Measurements from ENCODE around the gene FAM163B.

The FAM163B gene

GRCh38 chr9:133609311-133610098, at the start of gene FAM163B:
TSS of gene FAM163B (minus strand) at chr9:133609389. CDS start at chr9:133580223, 29,166 bp downstream.
- DNase-seq: peak; percentile 83

DNA sequence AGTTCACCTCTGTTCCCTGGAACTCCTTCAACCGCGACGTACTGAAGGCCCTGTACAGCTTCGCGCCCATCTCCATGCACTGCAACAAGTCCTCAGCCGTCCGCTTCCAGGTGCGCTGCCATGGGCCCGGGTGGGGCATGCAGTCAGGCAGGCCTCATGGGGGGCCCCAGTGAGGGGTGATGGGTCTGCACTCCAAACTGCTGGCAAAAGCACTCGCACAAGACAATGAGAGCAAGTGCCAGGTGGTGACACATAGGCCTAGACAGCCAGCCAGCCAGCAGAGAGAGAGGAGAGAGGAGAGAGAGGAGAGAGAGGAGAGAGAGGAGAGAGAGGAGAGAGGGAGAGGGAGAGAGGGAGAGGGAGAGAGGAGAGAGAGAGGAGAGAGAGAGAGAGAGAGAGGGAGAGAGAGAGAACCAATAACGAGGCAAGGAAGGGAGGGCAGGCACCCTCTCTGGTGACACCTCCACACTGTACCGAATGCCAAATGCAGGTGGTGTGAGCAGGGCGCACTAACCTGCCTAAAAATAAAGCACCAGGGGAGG, 48.0 kb upstream of the FAM163B start:
- DNase-seq: no peak

GRCh38 chr9:133656211-133657119, 47.3 kb upstream of the FAM163B start:
- no peak for DNase-seq

DNA sequence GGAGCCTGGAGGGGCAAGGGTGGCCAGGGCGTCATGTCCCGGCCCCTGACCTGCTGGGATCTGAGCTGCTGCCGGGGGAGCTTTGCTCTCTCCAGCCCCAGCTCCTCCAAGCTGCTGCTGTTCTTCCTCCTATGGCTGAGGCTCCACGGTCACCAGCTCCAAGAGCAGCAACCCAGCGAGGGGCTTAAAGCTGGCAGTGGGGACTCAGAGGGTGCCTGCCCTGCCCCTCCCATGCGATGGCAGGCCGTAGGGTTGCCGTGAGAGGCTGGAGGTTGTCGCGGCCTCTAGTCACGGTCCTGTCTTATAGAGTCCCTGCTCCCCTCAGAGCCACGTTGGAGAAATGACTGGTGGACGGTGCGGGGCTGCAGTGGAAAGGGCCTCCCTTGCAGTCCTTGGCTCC, 46.5 kb upstream of the FAM163B start:
- DNase-seq: no peak

GRCh38 chr9:133654736-133655657, 45.8 kb upstream of the FAM163B start:
- DNase-seq: no peak

GRCh38 chr9:133653638-133654037, 44.4 kb upstream of the FAM163B start:
- no peak for DNase-seq

DNA sequence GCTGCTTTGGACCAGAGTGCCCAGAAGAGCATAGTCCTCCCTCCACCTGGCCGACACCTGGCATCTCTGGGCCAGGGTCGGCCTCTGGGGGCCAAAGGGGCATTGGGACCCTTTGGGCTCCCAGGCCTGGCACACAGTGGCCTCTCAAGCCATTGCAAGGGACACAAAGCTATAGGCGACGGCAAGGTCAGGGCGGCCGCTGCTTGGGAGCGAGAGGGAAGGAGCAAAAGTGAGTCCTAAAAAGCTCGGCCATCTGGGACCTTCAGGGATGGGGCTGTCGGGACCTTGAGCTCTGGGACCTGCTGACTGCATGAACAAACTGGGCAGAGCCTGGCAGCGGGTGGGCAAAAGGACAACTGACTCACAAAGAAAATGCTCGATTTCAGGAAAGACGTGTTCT, 40.8 kb upstream of the FAM163B start:
- no peak for DNase-seq

GRCh38 chr9:133649194-133649593, 40.0 kb upstream of the FAM163B start:
- no peak for DNase-seq

DNA sequence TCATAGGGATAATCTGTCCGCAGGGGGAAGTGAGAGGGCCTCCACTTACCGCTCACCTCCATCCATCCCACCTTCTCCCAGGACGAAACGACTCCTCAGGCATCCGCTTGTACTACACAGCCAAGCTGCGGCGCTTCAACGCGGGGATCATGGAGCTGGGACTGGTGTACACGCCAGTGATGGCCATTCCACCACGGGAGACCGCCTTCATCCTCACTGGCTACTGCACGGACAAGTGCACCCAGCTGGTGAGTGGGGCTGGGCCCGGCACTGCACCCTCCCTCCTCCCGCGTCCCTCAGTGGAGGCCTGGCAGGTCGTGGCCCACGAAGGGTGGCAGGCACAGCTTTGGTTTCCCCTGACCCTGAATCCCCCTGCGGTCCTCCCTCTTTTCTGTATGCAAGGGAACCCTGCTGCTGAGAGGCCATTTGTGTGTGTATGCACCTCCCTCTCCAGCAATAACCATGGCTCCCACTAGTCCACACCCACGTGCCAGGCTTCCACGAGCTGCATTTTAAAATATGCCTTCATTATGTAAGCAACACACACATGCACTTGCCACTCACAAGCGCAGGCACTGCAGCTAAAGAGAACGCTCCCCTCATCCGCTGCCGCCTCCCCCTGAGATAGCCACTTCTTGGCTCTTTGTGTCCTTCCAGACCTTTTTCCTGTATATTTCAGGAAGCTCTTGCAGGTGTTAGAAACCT, 38.7 kb upstream of the FAM163B start:
- no peak for DNase-seq

- DNase-seq: no peak
These were observed 38.0 kb upstream of the FAM163B start for GRCh38 chr9:133647148-133647547.

DNA sequence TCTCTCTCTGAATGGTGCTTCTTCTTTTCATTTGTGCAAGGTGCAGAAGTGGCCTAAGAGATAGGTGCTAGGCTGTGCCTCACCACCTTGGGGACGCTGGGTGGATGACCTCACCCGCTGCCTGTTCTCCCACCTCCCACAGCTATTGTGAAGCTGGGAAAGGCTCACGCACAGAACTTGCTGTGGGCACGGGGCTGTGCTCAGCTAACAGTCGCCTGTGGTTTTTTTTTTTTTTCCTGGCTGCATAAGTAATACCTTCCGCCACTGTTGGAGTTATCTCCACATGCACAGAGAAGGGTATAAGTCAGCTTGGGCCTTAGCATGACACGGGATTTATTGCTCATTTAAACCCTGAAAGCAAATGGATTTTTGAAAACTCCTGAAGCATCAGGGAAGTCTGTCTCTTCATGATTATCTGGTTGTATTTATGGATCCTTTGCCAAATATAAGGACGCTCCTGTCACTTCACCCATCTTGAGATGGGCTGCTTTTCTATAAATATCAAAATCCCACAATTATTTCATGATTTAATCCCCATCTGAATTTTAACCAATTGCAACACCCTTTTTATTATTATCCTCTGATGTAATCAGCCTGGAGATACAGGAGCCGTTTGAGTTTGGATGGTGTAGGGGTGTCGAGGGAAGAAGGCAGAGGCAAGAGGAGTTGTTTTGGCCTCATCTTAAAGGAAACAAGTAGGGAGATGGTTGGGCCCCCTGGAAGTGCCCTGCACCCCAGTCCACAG, 36.0 kb upstream of the FAM163B start:
- DNase-seq: no peak

DNA sequence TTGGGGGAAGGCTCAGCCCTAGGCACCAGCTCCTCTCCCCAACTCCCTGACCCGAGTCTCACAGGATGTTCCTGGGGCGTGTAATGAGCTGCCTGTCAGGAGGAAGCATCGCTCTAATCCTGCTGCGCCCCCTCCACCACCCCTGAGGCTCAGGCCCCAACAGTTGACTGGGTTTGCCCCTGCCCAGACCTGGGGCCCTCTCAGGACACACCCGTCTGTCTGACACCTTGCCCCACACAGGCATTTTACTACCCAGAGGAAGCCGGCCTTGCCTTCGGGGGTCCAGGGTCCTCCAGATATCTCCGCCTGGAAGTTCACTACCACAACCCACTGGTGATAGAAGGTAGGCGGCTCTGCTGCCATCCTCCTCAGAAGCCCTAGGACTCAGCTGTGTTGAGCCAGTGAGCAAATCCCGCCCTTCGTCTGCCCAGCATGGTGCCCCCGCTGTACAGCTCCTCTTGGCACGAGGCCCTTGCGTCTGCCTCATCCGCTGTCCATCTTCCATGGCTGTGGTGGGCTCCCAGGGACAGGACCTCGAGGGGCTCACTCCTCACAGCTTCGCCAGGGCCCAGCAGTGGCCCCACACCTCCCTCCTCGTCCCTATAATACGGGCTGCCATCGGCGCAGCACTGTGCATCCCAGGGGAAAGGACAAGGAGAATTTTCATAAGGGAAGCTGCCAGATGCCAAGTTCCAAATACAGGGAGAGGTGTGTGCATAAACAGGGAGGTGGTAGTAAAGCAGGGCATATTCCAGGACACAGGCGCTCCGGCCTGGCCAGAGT, 35.0 kb upstream of the FAM163B start:
- no peak for DNase-seq

- no peak for DNase-seq
These were observed 34.2 kb upstream of the FAM163B start for GRCh38 chr9:133643362-133643755.

DNA sequence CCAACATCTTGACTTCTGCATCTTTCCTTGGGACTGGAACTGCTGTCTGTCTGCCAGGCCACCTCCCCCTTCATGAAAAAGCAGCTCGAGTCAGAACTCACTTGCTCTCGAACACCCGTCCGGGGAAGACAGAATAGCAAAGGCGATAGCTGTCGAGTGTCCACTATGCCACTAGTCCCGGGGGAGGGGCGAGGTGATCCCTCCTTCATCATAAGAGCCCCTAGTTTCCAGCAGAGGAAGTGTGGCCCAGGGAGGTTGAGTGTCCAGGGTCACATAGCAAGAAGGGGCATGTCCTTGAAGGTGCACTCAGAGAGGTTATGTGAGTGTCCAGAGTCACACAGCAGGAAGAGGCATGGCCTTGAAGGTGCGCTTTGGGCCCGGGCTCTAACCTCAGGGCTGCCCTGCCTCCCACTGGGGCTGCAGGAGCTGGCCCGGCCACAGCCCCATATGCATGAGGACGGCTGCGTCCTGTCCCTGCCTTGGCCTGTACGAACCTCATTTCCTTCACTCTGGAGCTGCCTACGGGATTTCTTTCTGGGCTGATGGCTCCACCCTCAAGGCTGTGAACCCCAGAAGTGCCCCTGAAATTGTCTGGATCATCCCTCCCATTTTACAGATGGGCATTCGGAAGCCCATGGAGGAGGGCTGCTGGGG, 33.6 kb upstream of the FAM163B start:
- DNase-seq: no peak

GRCh38 chr9:133641861-133642595, 32.8 kb upstream of the FAM163B start:
- DNase-seq: no peak

- no peak for DNase-seq
These were observed 32.1 kb upstream of the FAM163B start for GRCh38 chr9:133641396-133641655.

GRCh38 chr9:133640580-133641395, 31.6 kb upstream of the FAM163B start:
- no peak for DNase-seq

DNA sequence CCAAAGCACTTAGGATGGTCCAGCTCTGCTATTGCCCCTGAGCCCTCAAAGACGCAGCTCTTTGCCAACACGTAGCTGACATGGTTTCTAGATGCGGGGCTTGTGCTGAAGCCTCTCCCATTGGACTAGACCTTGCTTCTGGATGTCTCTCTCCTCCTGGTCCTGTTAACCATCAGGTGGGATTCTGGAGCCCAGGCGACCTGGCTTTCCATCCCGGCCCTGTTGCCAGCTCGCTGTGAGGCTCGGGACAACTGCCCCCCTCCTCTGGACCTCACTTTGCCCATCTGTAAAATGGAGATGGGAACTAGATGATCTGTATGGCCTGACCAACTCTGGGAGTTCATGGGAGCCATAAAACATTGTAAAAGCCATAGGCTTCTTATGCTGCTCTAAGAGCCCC, 31.0 kb upstream of the FAM163B start:
- DNase-seq: no peak

All from right forelimb (tissue), 1 donor.